DND-41 (cell line): Measurements from ENCODE around the gene ZMPSTE24.

Source experiments
- ATAC-seq: fragments of 200-7000 bp; cut with Tn5 transposase; 3 replicates; pipeline ENCODE4 v1.9.1; 2021; ENCODE audit warnings: low read depth; ENCODE audit not compliant: insufficient read depth
- DNase-seq: peaks from one replicate; pipeline ENCODE4 v3.0.0-alpha.2; 2020
- H2AFZ ChIP-seq: 2 replicates; pipeline ENCODE4 v1.6.0; 2012; ENCODE audit warnings: low read depth, low read length
- H3K27ac ChIP-seq: 2 replicates; pipeline ENCODE4 v1.5.1; 2012; ENCODE audit warnings: low read length, inconsistent platforms
- H3K27me3 ChIP-seq: fragments of 200-600 bp; sonication (generic); 2 replicates; pipeline ENCODE4 v1.6.0; 2012; ENCODE audit warnings: low read length, mild to moderate bottlenecking, inconsistent platforms; ENCODE audit not compliant: insufficient read depth, poor library complexity
- H3K36me3 ChIP-seq: 2 replicates; pipeline ENCODE4 v1.5.1; 2012; ENCODE audit warnings: low read length, inconsistent platforms; ENCODE audit not compliant: insufficient read depth
- H3K4me1 ChIP-seq: 2 replicates; pipeline ENCODE4 v1.5.1; 2012; ENCODE audit warnings: mild to moderate bottlenecking, low read length; ENCODE audit not compliant: insufficient read depth
- H3K4me2 ChIP-seq: 2 replicates; pipeline ENCODE4 v1.6.0; 2012; ENCODE audit warnings: mild to moderate bottlenecking, moderate library complexity, low read length, inconsistent platforms; ENCODE audit not compliant: insufficient read depth
- H3K4me3 ChIP-seq, 2 experiments: fragments of 200-600 bp in 1 of 2; shearing (Covaris generic) in 1 of 2; 2 replicates each; pipeline ENCODE4 v1.5.1; 2012 to 2016; ENCODE audit warnings: inconsistent platforms in 2 of 2, low read length in 2 of 2, mild to moderate bottlenecking in 2 of 2, low read depth in 1 of 2, moderate library complexity in 1 of 2
- H3K79me2 ChIP-seq: 2 replicates; pipeline ENCODE4 v1.6.0; 2012; ENCODE audit warnings: low read length, inconsistent platforms; ENCODE audit not compliant: insufficient read depth
- H3K9ac ChIP-seq: 2 replicates; pipeline ENCODE4 v1.6.0; 2012; ENCODE audit warnings: low read depth, mild to moderate bottlenecking, inconsistent platforms, low read length, moderate library complexity
- H3K9me3 ChIP-seq: 2 replicates; pipeline ENCODE4 v1.5.1; 2012; ENCODE audit warnings: low read length, moderate library complexity, mild to moderate bottlenecking, inconsistent platforms; ENCODE audit not compliant: insufficient read depth, severe bottlenecking
- H4K20me1 ChIP-seq: 2 replicates; pipeline ENCODE4 v1.6.0; 2012; ENCODE audit warnings: low read length; ENCODE audit not compliant: insufficient read depth
- EZH2 ChIP-seq: IDR thresholded peaks from 3 replicates; pipeline ENCODE4 v1.6.1; 2012; ENCODE audit warnings: borderline replicate concordance, low read depth, mild to moderate bottlenecking, moderate library complexity, low read length, inconsistent platforms; ENCODE audit not compliant: severe bottlenecking
- TF ChIP-seq, protein P1 (sequence below): IDR thresholded peaks from 2 replicates; pipeline ENCODE4 v1.5.1; 2012; ENCODE audit warnings: borderline replicate concordance, low read length, moderate library complexity, mild to moderate bottlenecking; ENCODE audit not compliant: poor library complexity, severe bottlenecking; ENCODE audit errors: extremely low read depth

ZMPSTE24 gene

GRCh38 chr1:40266786-40267535, 8.9 kb downstream of the ZMPSTE24 start:
- Histone ChIP-seq H3K9ac (no peak overlapping the region), H3K4me1 (peaks cover 8% of the 10 kb centered on the region; the same call in 1 of the 2 replicates), H3K27ac (no peak overlapping the region), H3K4me3 (no peak overlapping the region), H3K36me3 (peaks cover 90% of the 10 kb centered on the region), H3K4me2 (no peak overlapping the region), H3K9me3 (no peaks in the 10 kb centered on the region), H3K27me3 (no peaks in the 10 kb centered on the region), H3K79me2 (peaks cover 38% of the 10 kb centered on the region), H4K20me1 (no peaks in the 10 kb centered on the region; the same call in 1 of the 2 replicates), H2AFZ (no peak overlapping the region)
- DNase-seq, result no peak
- no peak for ATAC-seq
- TF ChIP-seq, protein P1, sequence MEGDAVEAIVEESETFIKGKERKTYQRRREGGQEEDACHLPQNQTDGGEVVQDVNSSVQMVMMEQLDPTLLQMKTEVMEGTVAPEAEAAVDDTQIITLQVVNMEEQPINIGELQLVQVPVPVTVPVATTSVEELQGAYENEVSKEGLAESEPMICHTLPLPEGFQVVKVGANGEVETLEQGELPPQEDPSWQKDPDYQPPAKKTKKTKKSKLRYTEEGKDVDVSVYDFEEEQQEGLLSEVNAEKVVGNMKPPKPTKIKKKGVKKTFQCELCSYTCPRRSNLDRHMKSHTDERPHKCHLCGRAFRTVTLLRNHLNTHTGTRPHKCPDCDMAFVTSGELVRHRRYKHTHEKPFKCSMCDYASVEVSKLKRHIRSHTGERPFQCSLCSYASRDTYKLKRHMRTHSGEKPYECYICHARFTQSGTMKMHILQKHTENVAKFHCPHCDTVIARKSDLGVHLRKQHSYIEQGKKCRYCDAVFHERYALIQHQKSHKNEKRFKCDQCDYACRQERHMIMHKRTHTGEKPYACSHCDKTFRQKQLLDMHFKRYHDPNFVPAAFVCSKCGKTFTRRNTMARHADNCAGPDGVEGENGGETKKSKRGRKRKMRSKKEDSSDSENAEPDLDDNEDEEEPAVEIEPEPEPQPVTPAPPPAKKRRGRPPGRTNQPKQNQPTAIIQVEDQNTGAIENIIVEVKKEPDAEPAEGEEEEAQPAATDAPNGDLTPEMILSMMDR, result no peak
- TF ChIP-seq EZH2, result no peak

- Histone ChIP-seq H3K36me3 (peaks cover 92% of the 10 kb centered on the region), H3K79me2 (peaks cover 35% of the 10 kb centered on the region), H3K27me3 (no peaks in the 10 kb centered on the region), H3K27ac (no peak overlapping the region), H3K4me3 (no peak overlapping the region), H3K9me3 (no peaks in the 10 kb centered on the region), H2AFZ (no peak overlapping the region), H3K4me2 (no peak overlapping the region), H3K9ac (no peak overlapping the region), H4K20me1 (no peaks in the 10 kb centered on the region; the same call in 1 of the 2 replicates), H3K4me1 (peaks cover 5% of the 10 kb centered on the region; the same call in 1 of the 2 replicates)
- ATAC-seq (no peak), DNase-seq (no peak)
- TF ChIP-seq, protein P1, result no peak
- no peak for TF ChIP-seq EZH2
These were observed 9.7 kb downstream of the ZMPSTE24 start for GRCh38 chr1:40267767-40268187.

- H3K4me3 ChIP-seq, result no peak overlapping the region
- ATAC-seq (no peak), DNase-seq (no peak)
- no peak overlapping the region for H3K9ac ChIP-seq
- H3K9me3 ChIP-seq, result no peaks in the 10 kb centered on the region
- no peaks in the 10 kb centered on the region; the same call in 1 of the 2 replicates for H4K20me1 ChIP-seq
- peaks cover 30% of the 10 kb centered on the region for H3K79me2 ChIP-seq
- no peaks in the 10 kb centered on the region for H3K27me3 ChIP-seq
- H3K36me3 ChIP-seq, result peaks cover 91% of the 10 kb centered on the region
- no peak overlapping the region for H3K27ac ChIP-seq
- no peak overlapping the region for H2AFZ ChIP-seq
- TF ChIP-seq, protein P1, result no peak
- no peak for TF ChIP-seq EZH2
- no peak overlapping the region for H3K4me2 ChIP-seq
- H3K4me1 ChIP-seq, result peaks cover 1% of the 10 kb centered on the region; the same call in 1 of the 2 replicates
These were observed 10.2 kb downstream of the ZMPSTE24 start for GRCh38 chr1:40268211-40268610.
